PC-9 (cell line): ENCODE data around the gene CAMTA1.

Source experiments
- EZH2 ChIP-seq: fragments of 200-600 bp; sonication (generic); IDR thresholded peaks from 2 replicates; pipeline ENCODE4 v1.8.0; 2017; ENCODE audit warnings: antibody characterized with exemption, low read depth
- TF ChIP-seq, protein P1 (sequence below): fragments of 200-600 bp; sonication (generic); conservative IDR thresholded peaks from 2 replicates; pipeline ENCODE4 v1.6.1; 2017; ENCODE audit warnings: mixed run types, antibody characterized with exemption, mild to moderate bottlenecking, moderate library complexity

DNA sequence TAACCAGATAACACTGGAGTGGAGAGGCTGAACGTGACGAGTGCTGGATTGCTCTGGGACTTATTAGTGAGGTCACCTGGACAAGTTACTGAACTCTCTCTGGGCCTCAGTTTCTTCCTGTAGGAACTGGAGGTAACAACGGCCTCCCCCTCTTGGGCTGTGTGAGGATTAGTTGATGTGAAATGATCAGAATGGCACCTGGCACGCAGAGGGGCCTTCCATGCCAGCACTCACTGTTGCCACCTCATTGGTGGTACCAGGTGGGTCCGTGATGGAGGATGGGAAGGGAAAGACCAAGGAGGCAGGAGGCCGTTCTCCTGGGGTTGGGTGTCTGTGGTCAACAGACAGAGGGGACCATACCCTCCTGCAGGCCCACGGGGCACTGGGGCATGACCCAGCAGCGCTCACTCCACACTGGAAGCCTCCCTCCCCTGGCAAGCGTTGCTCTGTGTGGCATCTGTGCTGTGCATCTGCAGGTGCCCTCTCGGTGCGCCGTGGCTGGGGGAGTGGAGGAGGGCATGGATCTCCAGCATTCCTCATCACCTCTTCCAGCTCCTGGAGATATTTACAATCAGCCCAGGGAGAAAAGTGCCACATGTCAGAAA is 636.3 kb downstream of the CAMTA1 start:
- TF ChIP-seq, protein P1, sequence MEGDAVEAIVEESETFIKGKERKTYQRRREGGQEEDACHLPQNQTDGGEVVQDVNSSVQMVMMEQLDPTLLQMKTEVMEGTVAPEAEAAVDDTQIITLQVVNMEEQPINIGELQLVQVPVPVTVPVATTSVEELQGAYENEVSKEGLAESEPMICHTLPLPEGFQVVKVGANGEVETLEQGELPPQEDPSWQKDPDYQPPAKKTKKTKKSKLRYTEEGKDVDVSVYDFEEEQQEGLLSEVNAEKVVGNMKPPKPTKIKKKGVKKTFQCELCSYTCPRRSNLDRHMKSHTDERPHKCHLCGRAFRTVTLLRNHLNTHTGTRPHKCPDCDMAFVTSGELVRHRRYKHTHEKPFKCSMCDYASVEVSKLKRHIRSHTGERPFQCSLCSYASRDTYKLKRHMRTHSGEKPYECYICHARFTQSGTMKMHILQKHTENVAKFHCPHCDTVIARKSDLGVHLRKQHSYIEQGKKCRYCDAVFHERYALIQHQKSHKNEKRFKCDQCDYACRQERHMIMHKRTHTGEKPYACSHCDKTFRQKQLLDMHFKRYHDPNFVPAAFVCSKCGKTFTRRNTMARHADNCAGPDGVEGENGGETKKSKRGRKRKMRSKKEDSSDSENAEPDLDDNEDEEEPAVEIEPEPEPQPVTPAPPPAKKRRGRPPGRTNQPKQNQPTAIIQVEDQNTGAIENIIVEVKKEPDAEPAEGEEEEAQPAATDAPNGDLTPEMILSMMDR: no peak
- no peak for TF ChIP-seq EZH2
